ENCODE measurements around the gene STOM.

DNA sequence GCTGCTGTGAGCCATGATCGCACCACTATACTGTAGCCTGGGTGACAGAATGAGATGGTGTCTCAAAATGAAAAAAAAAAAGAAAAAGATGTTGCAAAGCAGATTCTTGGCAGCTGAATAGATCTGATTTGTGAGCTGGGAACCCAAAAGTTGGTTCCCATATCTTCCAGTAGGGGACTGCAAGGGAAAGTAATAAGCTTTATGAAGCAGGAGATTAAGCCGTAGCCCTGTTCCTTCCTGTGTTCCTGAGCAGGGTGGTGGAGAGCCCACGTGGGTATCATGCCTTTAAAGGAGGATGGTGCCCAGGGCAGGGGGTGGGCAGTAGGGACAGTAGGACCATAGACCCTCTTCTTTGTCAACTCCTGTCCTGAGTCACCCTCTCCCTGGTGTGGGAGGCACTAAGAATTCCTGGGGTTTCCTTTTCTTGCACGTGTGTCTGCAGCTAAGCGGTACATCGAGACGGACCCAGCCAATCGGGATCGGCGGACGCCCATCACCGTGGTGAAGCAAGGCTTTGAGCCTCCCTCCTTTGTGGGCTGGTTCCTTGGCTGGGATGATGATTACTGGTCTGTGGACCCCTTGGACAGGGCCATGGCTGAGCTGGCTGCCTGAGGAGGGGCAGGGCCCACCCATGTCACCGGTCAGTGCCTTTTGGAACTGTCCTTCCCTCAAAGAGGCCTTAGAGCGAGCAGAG lies 37.9 kb downstream of the STOM start:
- TF ChIP-seq YY1 (IDR thresholded peaks at IDR 0.05; ENCODE audit: insufficient read depth, insufficient read length) (no peak), SUZ12 (IDR thresholded peaks at IDR 0.05; ENCODE audit: extremely low read depth, insufficient read depth, insufficient read length) (no peak), ZNF274 (IDR thresholded peaks at IDR 0.05; ENCODE audit: low read depth, low read length) (no peak)

Data from NT2/D1 (cell line).